ENCODE results near the gene SRC. TPM values are rescaled to one million over a fixed set of nuclear protein-coding genes. Genes with fewer than 3 reads are reported as not detected.

The SRC gene
- total and polyA plus RNA-seq, 2 experiments from 2014 or later = 8.0 to 25.9 TPM

- Mint-ChIP-seq H3K36me3 (ENCODE audit: low read depth) (peaks cover 23% of the 10 kb centered on the region), H3K27ac (no peak overlapping the region), H3K9me3 (no peaks in the 10 kb centered on the region), H3K4me3 (no peak overlapping the region), H3K4me1 (peaks cover 4% of the 10 kb centered on the region), H3K27me3 (ENCODE audit: insufficient read depth, low read depth, poor library complexity) (peaks cover 17% of the 10 kb centered on the region)
- H3F3A ChIP-seq (replicated peaks; ENCODE audit: low read depth) = 0 out of 2 replicates have a peak, but pooled peaks cover 5% of the 10 kb centered on the region
- H3K4me3 ChIP-seq = no peak overlapping the region
- H3K4me2 ChIP-seq = no peak overlapping the region
- no peak overlapping the region for H3K27ac ChIP-seq (ENCODE audit: low read depth)
- H3K79me2 ChIP-seq (replicated peaks; ENCODE audit: insufficient read depth) = 0 out of 2 replicates have a peak, but pooled peaks cover 3% of the 10 kb centered on the region
- DNase-seq (ENCODE audit: low spot score) (no peak), ATAC-seq (no peak)
- no peaks in the 10 kb centered on the region for H3K27me3 ChIP-seq (ENCODE audit: insufficient read depth)
- no peaks in the 10 kb centered on the region for H3K36me3 ChIP-seq (ENCODE audit: insufficient read depth)
- H3K9me2 ChIP-seq (ENCODE audit: insufficient read depth) = no peaks in the 10 kb centered on the region
- H4K20me1 ChIP-seq (replicated peaks; ENCODE audit: insufficient read depth) = no peaks in the 10 kb centered on the region
- H2AFZ ChIP-seq = no peak overlapping the region
- no peak for TF ChIP-seq EZH2phosphoT487 (IDR thresholded peaks at IDR 0.05; ENCODE audit: unreplicated experiment)
- no peak for TF ChIP-seq ZNF331 (CRISPR knock-in tag; IDR thresholded peaks at IDR 0.05; ENCODE audit: low read depth)
- no peaks in the 10 kb centered on the region for H3K4me1 ChIP-seq (ENCODE audit: insufficient read depth)
Observed at GRCh38 chr20:37385659-37386504, 39.9 kb downstream of the SRC start.

GRCh38 chr20:37386505-37387251 lies 40.7 kb downstream of the SRC start:
- Histone ChIP-seq H4K20me1 (replicated peaks; ENCODE audit: insufficient read depth) (no peaks in the 10 kb centered on the region), H2AFZ (no peak overlapping the region), H3K4me3 (no peak overlapping the region), H3K4me1 (ENCODE audit: insufficient read depth) (no peaks in the 10 kb centered on the region), H3K9me2 (ENCODE audit: insufficient read depth) (no peaks in the 10 kb centered on the region), H3K27me3 (ENCODE audit: insufficient read depth) (no peaks in the 10 kb centered on the region), H3F3A (replicated peaks; ENCODE audit: low read depth) (0 out of 2 replicates have a peak, but pooled peaks cover 5% of the 10 kb centered on the region), H3K4me2 (no peak overlapping the region), H3K79me2 (replicated peaks; ENCODE audit: insufficient read depth) (no peaks in the 10 kb centered on the region), H3K36me3 (ENCODE audit: insufficient read depth) (no peaks in the 10 kb centered on the region), H3K27ac (ENCODE audit: low read depth) (no peak overlapping the region)
- TF ChIP-seq CREB1 (CRISPR knock-in tag; IDR thresholded peaks at IDR 0.05; ENCODE audit: low read depth) (no peak), ETS1 (IDR thresholded peaks at IDR 0.05) (no peak)
- DNase-seq (ENCODE audit: low spot score) = no peak
- Mint-ChIP-seq H3K4me1 (peaks cover 4% of the 10 kb centered on the region), H3K27ac (no peak overlapping the region), H3K9me3 (no peaks in the 10 kb centered on the region), H3K36me3 (ENCODE audit: low read depth) (peaks cover 23% of the 10 kb centered on the region), H3K27me3 (ENCODE audit: insufficient read depth, low read depth, poor library complexity) (peaks cover 17% of the 10 kb centered on the region), H3K4me3 (no peak overlapping the region)
- ATAC-seq = no peak

- no peaks in the 10 kb centered on the region for H3K9me3 Mint-ChIP-seq
- Histone ChIP-seq H3K79me2 (replicated peaks; ENCODE audit: insufficient read depth) (no peaks in the 10 kb centered on the region), H3K4me2 (no peak overlapping the region), H3K4me1 (ENCODE audit: insufficient read depth) (no peaks in the 10 kb centered on the region), H3K27ac (ENCODE audit: low read depth) (no peak overlapping the region), H3K9me2 (ENCODE audit: insufficient read depth) (no peaks in the 10 kb centered on the region), H3K4me3 (no peak overlapping the region), H3F3A (replicated peaks; ENCODE audit: low read depth) (0 out of 2 replicates have a peak, but pooled peaks cover 5% of the 10 kb centered on the region), H3K36me3 (ENCODE audit: insufficient read depth) (no peaks in the 10 kb centered on the region), H3K27me3 (ENCODE audit: insufficient read depth) (no peaks in the 10 kb centered on the region), H4K20me1 (replicated peaks; ENCODE audit: insufficient read depth) (no peaks in the 10 kb centered on the region), H2AFZ (no peak overlapping the region)
- H3K36me3 Mint-ChIP-seq (ENCODE audit: low read depth) = peaks cover 20% of the 10 kb centered on the region
- H3K4me1 Mint-ChIP-seq = peaks cover 4% of the 10 kb centered on the region
- H3K4me3 Mint-ChIP-seq = no peak overlapping the region; the same call in 2 of the 3 replicates
- no peak for DNase-seq (ENCODE audit: low spot score)
- peaks cover 16% of the 10 kb centered on the region for H3K27me3 Mint-ChIP-seq (ENCODE audit: insufficient read depth, low read depth, poor library complexity)
- no peak overlapping the region for H3K27ac Mint-ChIP-seq
- no peak for ATAC-seq
- TF ChIP-seq EZH2phosphoT487 (IDR thresholded peaks at IDR 0.05; ENCODE audit: unreplicated experiment) (no peak), NANOG (IDR thresholded peaks at IDR 0.05; ENCODE audit: borderline replicate concordance) (no peak)
Observed at GRCh38 chr20:37387519-37388269, 41.8 kb downstream of the SRC start.
